ENCODE results near the gene EFHC2. TPM values are rescaled to one million over a fixed set of nuclear protein-coding genes. Genes with fewer than 3 reads are reported as not detected.

Gene EFHC2
- total RNA-seq, 1 donor from 2014 or later = 3.2 TPM

DNA sequence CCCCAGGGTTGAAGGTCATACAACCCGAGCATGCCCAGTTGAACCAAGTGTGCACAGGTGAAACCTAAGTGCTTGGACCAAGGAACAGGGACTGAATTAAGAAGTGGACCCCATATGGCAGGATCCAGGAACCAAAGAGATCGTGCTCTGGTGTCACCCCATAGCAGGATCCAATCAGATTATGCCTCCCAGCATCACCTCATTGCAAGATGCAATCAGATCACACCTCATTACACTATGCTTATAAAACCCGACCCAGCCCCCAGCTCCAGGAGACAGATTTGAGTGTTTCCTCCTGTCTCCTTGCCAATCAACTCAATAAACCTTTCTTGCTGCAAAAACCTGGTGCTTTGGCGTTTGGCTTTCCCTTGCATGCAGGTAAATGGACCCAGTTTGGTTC lies 37.6 kb downstream of the EFHC2 start:
- intact Hi-C loops (cut with DNase I) = no loop called here
- Histone ChIP-seq H3K27me3 (no peaks in the 10 kb centered on the region), H3K36me3 (no peaks in the 10 kb centered on the region), H3K9me3 (no peaks in the 10 kb centered on the region), H3K4me3 (no peak overlapping the region), H3K27ac (no peak overlapping the region), H3K4me1 (no peaks in the 10 kb centered on the region)
- TF ChIP-seq POLR2A (IDR thresholded peaks at IDR 0.05) (no peak), POLR2AphosphoS5 (IDR thresholded peaks at IDR 0.05; ENCODE audit: insufficient read depth in 1 of 2, low read depth in 1 of 2) (no peak), CTCF (IDR thresholded peaks at IDR 0.05) (no peak)
- DNase-seq (ENCODE audit: extremely low spot score in 2 of 2) = no peak

DNA sequence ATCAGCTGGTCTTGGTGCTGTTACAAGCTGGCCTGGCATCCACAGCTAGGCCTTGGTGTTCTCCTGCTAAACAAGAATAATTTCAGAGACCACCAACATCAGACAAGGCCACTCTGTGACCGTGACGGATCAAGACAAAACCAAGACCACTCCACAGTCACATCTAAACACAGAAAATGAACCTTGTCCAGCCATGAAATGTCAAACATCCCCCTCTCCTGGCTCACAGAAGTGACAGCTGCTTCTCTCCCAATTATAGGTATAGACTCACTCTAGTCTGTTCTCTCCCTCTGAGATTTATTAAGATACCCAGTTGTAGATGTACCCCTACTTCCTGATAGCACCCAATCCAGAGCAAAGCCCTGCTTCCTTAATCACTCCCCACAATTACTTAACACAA lies 40.4 kb downstream of the EFHC2 start:
- intact Hi-C loops (cut with DNase I) = no loop called here

DNA sequence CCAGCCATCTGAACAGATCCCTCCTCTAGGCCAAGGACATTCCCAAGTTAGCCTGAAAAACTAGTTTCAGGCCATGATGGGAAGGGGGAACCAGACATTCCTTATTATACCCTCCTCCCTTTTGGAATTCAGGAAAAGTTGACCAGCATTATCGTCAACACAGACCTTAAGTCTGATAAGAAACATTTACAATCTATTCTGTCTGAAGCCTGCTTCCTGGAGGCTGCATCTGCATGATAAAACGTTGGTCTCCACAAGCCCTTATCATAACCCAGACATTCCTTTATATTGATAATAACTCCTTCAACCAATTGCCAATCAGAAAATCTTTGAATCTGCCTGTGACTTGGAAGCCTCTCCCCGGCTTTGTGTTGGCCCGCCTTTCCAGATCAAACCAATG lies 44.3 kb downstream of the EFHC2 start:
- intact Hi-C loops (cut with DNase I) = no loop called here
- Histone ChIP-seq H3K4me1 (no peaks in the 10 kb centered on the region), H3K27me3 (no peaks in the 10 kb centered on the region)

More for the DNA sequence above, 40.4 kb downstream of the EFHC2 start:
- TF ChIP-seq POLR2AphosphoS5 (IDR thresholded peaks at IDR 0.05; ENCODE audit: insufficient read depth in 1 of 2, low read depth in 1 of 2) (no peak), CTCF (IDR thresholded peaks at IDR 0.05) (no peak), POLR2A (IDR thresholded peaks at IDR 0.05) (no peak)
- Histone ChIP-seq H3K9me3 (no peaks in the 10 kb centered on the region), H3K4me3 (no peak overlapping the region), H3K36me3 (no peaks in the 10 kb centered on the region), H3K27me3 (no peaks in the 10 kb centered on the region), H3K27ac (no peak overlapping the region), H3K4me1 (no peaks in the 10 kb centered on the region)
- DNase-seq (ENCODE audit: extremely low spot score in 2 of 2) = no peak

DNA sequence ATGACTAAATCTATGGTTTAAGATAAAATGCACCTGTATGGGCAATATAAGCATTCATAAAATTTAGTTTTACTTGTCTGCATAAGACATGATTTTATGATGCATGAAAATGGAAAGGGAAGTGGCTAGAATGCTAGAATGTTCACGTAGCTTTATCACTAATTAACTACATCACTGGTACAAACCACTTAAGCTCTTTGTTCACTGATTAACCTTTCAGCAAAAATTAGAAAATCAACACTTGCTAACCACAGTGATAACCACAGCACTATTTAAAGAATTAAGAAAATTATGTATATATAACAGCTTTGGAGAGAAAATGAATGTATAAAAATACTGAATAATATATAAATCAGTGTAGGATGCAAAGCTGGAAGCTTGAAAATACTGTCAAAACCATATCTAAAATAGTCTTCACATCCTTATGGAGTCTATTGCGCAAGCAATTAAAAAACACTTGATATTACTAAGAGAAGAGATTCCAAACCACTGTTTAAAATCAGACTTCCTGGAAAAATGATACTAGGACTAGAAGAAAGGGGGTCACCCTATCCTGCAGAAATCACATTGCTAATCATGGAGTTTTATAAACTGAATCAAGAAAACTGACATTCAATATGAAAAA lies 51.9 kb downstream of the EFHC2 start:
- Histone ChIP-seq H3K36me3 (no peaks in the 10 kb centered on the region), H3K4me1 (no peaks in the 10 kb centered on the region), H3K27ac (no peak overlapping the region)

More for the DNA sequence above, 44.3 kb downstream of the EFHC2 start:
- Histone ChIP-seq H3K4me3 (no peak overlapping the region), H3K27ac (no peak overlapping the region), H3K36me3 (no peaks in the 10 kb centered on the region), H3K9me3 (no peaks in the 10 kb centered on the region)
- DNase-seq (ENCODE audit: extremely low spot score in 2 of 2) = no peak
- TF ChIP-seq CTCF (IDR thresholded peaks at IDR 0.05) = no peak
- TF ChIP-seq POLR2A (IDR thresholded peaks at IDR 0.05) = no peak
- no peak for TF ChIP-seq POLR2AphosphoS5 (IDR thresholded peaks at IDR 0.05; ENCODE audit: insufficient read depth in 1 of 2, low read depth in 1 of 2)

More for the DNA sequence above, 51.9 kb downstream of the EFHC2 start:
- Histone ChIP-seq H3K27me3 (no peaks in the 10 kb centered on the region), H3K4me3 (no peak overlapping the region), H3K9me3 (no peaks in the 10 kb centered on the region)
- TF ChIP-seq POLR2AphosphoS5 (IDR thresholded peaks at IDR 0.05; ENCODE audit: insufficient read depth in 1 of 2, low read depth in 1 of 2) (no peak), POLR2A (IDR thresholded peaks at IDR 0.05) (no peak), CTCF (IDR thresholded peaks at IDR 0.05) (no peak)
- no peak for DNase-seq (ENCODE audit: extremely low spot score in 2 of 2)
- intact Hi-C loops (cut with DNase I) = no loop called here

Measured in vagina (tissue), 2 donors.